Suprapubic skin (tissue), 4 donors: ENCODE results near the gene SLC35F2. TPM values are rescaled to one million over a fixed set of nuclear protein-coding genes. Genes with fewer than 3 reads are reported as not detected.

Experiments
- DNase-seq, 2 donors: peaks; one replicate each; pipeline ENCODE4 v3.0.0-alpha.2; 2019; ENCODE audit warnings: low spot score in 2 of 2
- H3K27ac ChIP-seq: fragments of 200-600 bp; sonication (generic); one replicate; pipeline ENCODE4 v1.5.1; 2019
- H3K27me3 ChIP-seq: fragments of 200-600 bp; sonication (generic); one replicate; pipeline ENCODE4 v1.5.1; 2019
- H3K36me3 ChIP-seq: fragments of 200-600 bp; sonication (generic); one replicate; pipeline ENCODE4 v1.5.1; 2019
- H3K4me1 ChIP-seq: fragments of 200-600 bp; sonication (generic); one replicate; pipeline ENCODE4 v1.5.1; 2019
- H3K4me3 ChIP-seq: fragments of 200-600 bp; sonication (generic); one replicate; pipeline ENCODE4 v1.5.1; 2019; ENCODE audit warnings: mild to moderate bottlenecking
- H3K9me3 ChIP-seq: fragments of 200-600 bp; sonication (generic); one replicate; pipeline ENCODE4 v1.5.1; 2019
- CTCF ChIP-seq, 2 donors: fragments of 200-600 bp in 1 of 2; fragments of 450-650 bp in 1 of 2; sonication (generic) in 1 of 2; IDR thresholded peaks; one replicate each; pipeline ENCODE4 v1.5.1; 2016 to 2019; ENCODE audit warnings: antibody characterized with exemption in 2 of 2, mild to moderate bottlenecking in 1 of 2, moderate library complexity in 1 of 2
- EP300 ChIP-seq: sonication (generic); formaldehyde crosslinking; IDR thresholded peaks from one replicate; pipeline ENCODE4 v1.6.1; 2017; ENCODE audit warnings: antibody characterized with exemption
- POLR2A ChIP-seq, 2 donors: fragments of 450-650 bp; IDR thresholded peaks; one replicate each; pipeline ENCODE4 v1.6.1; 2017; ENCODE audit warnings: antibody characterized with exemption in 2 of 2, mild to moderate bottlenecking in 2 of 2, moderate library complexity in 2 of 2
- POLR2AphosphoS5 ChIP-seq, 3 donors: sonication (generic); formaldehyde crosslinking; IDR thresholded peaks; one replicate each; pipeline ENCODE4 v1.6.1; 2017; ENCODE audit warnings: antibody characterized with exemption in 3 of 3
- whole genome bisulfite sequencing: methylation state at CpG from one replicate; pipeline ENCODE4 v1.1.5; 2018; 5-methylcytosine and 5-hydroxymethylcytosine counted together
- total RNA-seq, 4 donors: library from RNA; depleted of rRNA; stranded (reverse); fragments of >200 nt; gene quantifications; one replicate each; pipeline ENCODE4 v1.1.0, GENCODE V29; 2016

The SLC35F2 gene
- total RNA-seq, 4 donors from 2014 or later, result 28.5 to 43.0 (median 33.7) TPM

- H3K4me3 ChIP-seq, result no peak overlapping the region
- no peaks in the 10 kb centered on the region for H3K4me1 ChIP-seq
- H3K27me3 ChIP-seq, result no peaks in the 10 kb centered on the region
- TF ChIP-seq POLR2A (IDR thresholded peaks at IDR 0.05), result no peak
- TF ChIP-seq POLR2AphosphoS5 (IDR thresholded peaks at IDR 0.05), result no peak
- TF ChIP-seq EP300, result no peak
- TF ChIP-seq CTCF (IDR thresholded peaks at IDR 0.05), result no peak
- no peak for DNase-seq
- H3K9me3 ChIP-seq, result no peaks in the 10 kb centered on the region
- no peak overlapping the region for H3K27ac ChIP-seq
- WGBS, result 97% methylated on average over 4 of the region's 4 CpGs
- no peaks in the 10 kb centered on the region for H3K36me3 ChIP-seq
These were observed 75.5 kb downstream of the SLC35F2 start for GRCh38 chr11:107783121-107783520.

GRCh38 chr11:107780775-107781174, 77.8 kb downstream of the SLC35F2 start:
- Histone ChIP-seq H3K4me1 (no peaks in the 10 kb centered on the region), H3K36me3 (no peaks in the 10 kb centered on the region), H3K27me3 (no peaks in the 10 kb centered on the region), H3K4me3 (no peak overlapping the region), H3K27ac (no peak overlapping the region), H3K9me3 (no peaks in the 10 kb centered on the region)
- 53% methylated on average over 3 of the region's 3 CpGs for WGBS
- no peak for TF ChIP-seq POLR2A (IDR thresholded peaks at IDR 0.05)
- TF ChIP-seq EP300, result no peak
- no peak for TF ChIP-seq POLR2AphosphoS5 (IDR thresholded peaks at IDR 0.05)
- TF ChIP-seq CTCF (IDR thresholded peaks at IDR 0.05), result no peak
- DNase-seq, result no peak

- Histone ChIP-seq H3K9me3 (no peaks in the 10 kb centered on the region), H3K4me1 (no peaks in the 10 kb centered on the region), H3K36me3 (no peaks in the 10 kb centered on the region), H3K27ac (no peak overlapping the region), H3K4me3 (no peak overlapping the region), H3K27me3 (no peaks in the 10 kb centered on the region)
- WGBS, result 51% methylated on average over 3 of the region's 3 CpGs
- TF ChIP-seq POLR2A (IDR thresholded peaks at IDR 0.05), result no peak
- no peak for TF ChIP-seq POLR2AphosphoS5 (IDR thresholded peaks at IDR 0.05)
- no peak for TF ChIP-seq CTCF (IDR thresholded peaks at IDR 0.05)
- no peak for TF ChIP-seq EP300
- DNase-seq, result no peak
These were observed 78.5 kb downstream of the SLC35F2 start for GRCh38 chr11:107780136-107780535.

- 81% methylated on average over 7 of the region's 7 CpGs for WGBS
- Histone ChIP-seq H3K4me1 (no peaks in the 10 kb centered on the region), H3K27ac (no peak overlapping the region), H3K4me3 (no peak overlapping the region), H3K9me3 (no peaks in the 10 kb centered on the region), H3K27me3 (no peaks in the 10 kb centered on the region), H3K36me3 (no peaks in the 10 kb centered on the region)
- DNase-seq, result no peak
- TF ChIP-seq POLR2AphosphoS5 (IDR thresholded peaks at IDR 0.05) (no peak), EP300 (no peak), POLR2A (IDR thresholded peaks at IDR 0.05) (no peak), CTCF (IDR thresholded peaks at IDR 0.05) (no peak)
These were observed 79.6 kb downstream of the SLC35F2 start for GRCh38 chr11:107778839-107779517.

- Histone ChIP-seq H3K36me3 (no peaks in the 10 kb centered on the region), H3K4me1 (no peaks in the 10 kb centered on the region), H3K27me3 (no peaks in the 10 kb centered on the region), H3K9me3 (no peaks in the 10 kb centered on the region), H3K4me3 (no peak overlapping the region), H3K27ac (no peak overlapping the region)
- no peak for DNase-seq
- TF ChIP-seq EP300 (no peak), POLR2AphosphoS5 (IDR thresholded peaks at IDR 0.05) (no peak), CTCF (IDR thresholded peaks at IDR 0.05) (no peak), POLR2A (IDR thresholded peaks at IDR 0.05) (no peak)
- 50% methylated on average over 2 of the region's 2 CpGs for WGBS
These were observed 81.5 kb downstream of the SLC35F2 start for GRCh38 chr11:107777110-107777509.
